ENCODE measurements around the gene ZNF385C. TPM values are rescaled to one million over a fixed set of nuclear protein-coding genes. Genes with fewer than 3 reads are reported as not detected.

The ZNF385C gene
- total RNA-seq, 4 donors from 2014 or later: 0.53 to 1.3 TPM; not detected in 2

GRCh38 chr17:42090964-42091790 lies 7.1 kb downstream of the ZNF385C start:
- TF ChIP-seq CTCF (IDR thresholded peaks at IDR 0.05): no peak
- no peaks in the 10 kb centered on the region for H3K9me3 ChIP-seq
- H3K27me3 ChIP-seq: no peaks in the 10 kb centered on the region
- no peak overlapping the region for H3K4me3 ChIP-seq
- H3K36me3 ChIP-seq: no peaks in the 10 kb centered on the region
- no peak overlapping the region for H3K27ac ChIP-seq
- no peak for DNase-seq
- no peaks in the 10 kb centered on the region for H3K4me1 ChIP-seq

GRCh38 chr17:42088736-42089135 lies 9.5 kb downstream of the ZNF385C start:
- Histone ChIP-seq H3K4me1 (no peaks in the 10 kb centered on the region), H3K36me3 (no peaks in the 10 kb centered on the region), H3K4me3 (no peak overlapping the region), H3K27me3 (no peaks in the 10 kb centered on the region), H3K27ac (no peak overlapping the region), H3K9me3 (no peaks in the 10 kb centered on the region)
- TF ChIP-seq POLR2A (IDR thresholded peaks at IDR 0.05) (no peak), CTCF (IDR thresholded peaks at IDR 0.05) (no peak)
- no peak for DNase-seq

- H3K36me3 ChIP-seq: no peaks in the 10 kb centered on the region
- no peak overlapping the region for H3K27ac ChIP-seq
- H3K4me1 ChIP-seq: no peaks in the 10 kb centered on the region
- DNase-seq: no peak
- no peak overlapping the region for H3K4me3 ChIP-seq
- H3K9me3 ChIP-seq: no peaks in the 10 kb centered on the region
- TF ChIP-seq POLR2A (IDR thresholded peaks at IDR 0.05): no peak
- no peak for TF ChIP-seq CTCF (IDR thresholded peaks at IDR 0.05)
- no peaks in the 10 kb centered on the region for H3K27me3 ChIP-seq
Measured at GRCh38 chr17:42087736-42088705, 10.3 kb downstream of the ZNF385C start.

- TF ChIP-seq CTCF (IDR thresholded peaks at IDR 0.05): no peak
- no peak for TF ChIP-seq POLR2A (IDR thresholded peaks at IDR 0.05)
- H3K27ac ChIP-seq: no peak overlapping the region
- H3K36me3 ChIP-seq: no peaks in the 10 kb centered on the region
- no peak for DNase-seq
- H3K4me1 ChIP-seq: no peaks in the 10 kb centered on the region
- H3K9me3 ChIP-seq: no peaks in the 10 kb centered on the region
- H3K27me3 ChIP-seq: no peaks in the 10 kb centered on the region
- H3K4me3 ChIP-seq: no peak overlapping the region
Measured at GRCh38 chr17:42087042-42087701, 11.1 kb downstream of the ZNF385C start.

- Histone ChIP-seq H3K9me3 (no peaks in the 10 kb centered on the region), H3K27ac (no peak overlapping the region), H3K4me3 (no peak overlapping the region), H3K36me3 (no peaks in the 10 kb centered on the region), H3K27me3 (no peaks in the 10 kb centered on the region), H3K4me1 (no peaks in the 10 kb centered on the region)
- no peak for TF ChIP-seq CTCF (IDR thresholded peaks at IDR 0.05)
- no peak for TF ChIP-seq POLR2A (IDR thresholded peaks at IDR 0.05)
- no peak for DNase-seq
Measured at GRCh38 chr17:42081516-42082129, 16.6 kb downstream of the ZNF385C start.
